HG03442 (cell line): ENCODE data around the gene IFNL2.
A peak's percentile ranks its signal among the peaks of the same experiment; 100 is the strongest.
"Not testable (repeated sequence)": the region's sequence is repeated elsewhere in the genome, so short reads cannot be mapped to it uniquely, and the experiment has no call there.

Experiments used
- ATAC-seq: cut with Tn5 transposase; IDR thresholded peaks from one replicate; pipeline ENCODE4 v1.9.1; 2021; ENCODE audit warnings: mild to moderate bottlenecking, moderate library complexity; ENCODE audit not compliant: unreplicated experiment

Gene IFNL2

GRCh38 chr19:39268085-39268484 is at the start of gene IFNL2:
Gene IFNL2 (plus strand): TSS chr19:39268396. CDS start chr19:39268569, 173 bp downstream.
- ATAC-seq: not testable (repeated sequence)

DNA sequence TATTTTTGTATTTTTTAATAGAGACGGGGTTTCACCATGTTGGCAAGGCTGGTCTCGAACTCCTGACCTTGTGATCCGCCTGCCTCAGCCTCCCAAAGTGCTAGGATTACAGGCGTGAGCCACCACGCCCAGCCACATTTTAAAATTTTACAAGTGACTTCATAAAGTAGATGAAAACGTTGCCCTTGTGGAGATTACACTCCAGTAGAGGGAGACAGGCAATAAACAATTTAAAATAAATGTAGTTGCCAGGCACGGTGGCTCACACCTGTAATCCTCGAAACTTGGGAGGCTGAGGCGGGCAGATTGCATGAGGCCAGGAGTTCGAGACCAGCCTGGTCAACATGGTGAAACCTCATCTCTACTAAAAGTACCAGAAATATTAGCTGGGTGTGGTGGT is 49.1 kb upstream of the IFNL2 start:
- ATAC-seq: not testable (repeated sequence)

GRCh38 chr19:39223703-39224279 is 44.4 kb upstream of the IFNL2 start:
- ATAC-seq: no peak

- no peak for ATAC-seq
These were observed 43.3 kb upstream of the IFNL2 start for GRCh38 chr19:39224910-39225309.

- no peak for ATAC-seq
These were observed 38.0 kb upstream of the IFNL2 start for GRCh38 chr19:39230096-39230764.

- no peak for ATAC-seq
These were observed 35.5 kb upstream of the IFNL2 start for GRCh38 chr19:39232708-39233107.

DNA sequence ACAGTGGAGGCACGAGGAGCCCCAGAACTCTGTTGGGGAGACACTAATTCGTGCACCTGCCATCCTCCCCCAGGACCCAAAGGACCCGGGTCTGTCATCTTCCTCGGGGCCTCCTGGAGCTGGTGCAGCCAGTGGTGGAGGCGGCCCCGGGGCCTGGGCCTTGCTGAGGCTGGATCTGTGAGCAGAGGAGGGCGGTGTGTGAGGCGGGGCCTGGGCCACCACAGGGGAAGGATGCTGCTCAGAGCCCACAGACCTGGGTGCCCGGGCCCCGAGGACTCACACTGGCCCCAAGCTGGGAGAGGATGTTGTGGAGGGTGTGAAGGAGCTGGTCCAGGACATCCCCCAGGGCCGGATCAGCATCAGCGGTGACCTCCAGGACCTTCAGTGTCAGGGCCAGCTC is 31.7 kb upstream of the IFNL2 start:
- ATAC-seq: no peak

GRCh38 chr19:39237200-39238184 is 30.7 kb upstream of the IFNL2 start:
- ATAC-seq: peak; percentile 75

- ATAC-seq: no peak
These were observed 30.0 kb upstream of the IFNL2 start for GRCh38 chr19:39238209-39238608.

- no peak for ATAC-seq
These were observed 29.3 kb upstream of the IFNL2 start for GRCh38 chr19:39238944-39239343.

DNA sequence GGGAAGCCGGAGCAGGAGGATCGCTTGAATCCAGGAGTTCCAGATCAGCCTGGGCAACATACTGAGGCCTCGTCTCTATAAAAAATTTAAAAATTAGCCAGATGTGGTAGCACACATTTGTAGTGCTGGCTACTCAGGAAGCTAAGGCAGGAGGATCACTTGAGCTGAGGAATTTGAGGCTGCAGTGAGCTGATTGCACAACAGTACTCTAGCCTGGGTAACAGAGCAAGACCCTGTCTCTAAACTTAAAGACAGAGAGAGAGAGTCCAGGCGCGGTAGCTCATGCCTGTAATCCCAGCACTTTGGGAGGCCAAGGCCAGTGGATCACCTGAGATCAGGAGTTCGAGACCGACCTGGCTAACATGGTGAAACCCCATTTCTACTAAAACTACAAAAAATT is 27.8 kb upstream of the IFNL2 start:
- no peak for ATAC-seq

DNA sequence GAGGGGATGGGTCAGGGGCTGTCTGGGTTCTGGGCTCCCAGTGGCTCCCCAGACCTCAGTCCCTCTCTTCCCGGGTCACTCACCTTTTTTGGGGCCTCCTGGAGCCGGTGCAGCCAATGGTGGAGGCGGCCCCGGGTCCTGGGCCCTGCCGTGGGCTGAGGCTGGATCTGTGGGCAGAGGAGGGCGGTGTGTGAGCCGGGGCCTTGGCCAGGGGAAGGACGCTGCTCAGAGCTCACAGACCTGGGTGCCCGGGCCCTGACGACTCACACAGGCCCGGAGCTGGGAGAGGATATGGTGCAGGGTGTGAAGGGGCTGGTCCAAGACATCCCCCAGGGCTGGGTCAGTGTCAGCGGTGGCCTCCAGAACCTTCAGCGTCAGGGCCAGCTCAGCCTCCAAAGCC is 24.5 kb upstream of the IFNL2 start:
- ATAC-seq: not testable (repeated sequence)

- not testable (repeated sequence) for ATAC-seq
These were observed 23.6 kb upstream of the IFNL2 start, which contains the start of gene IFNL3 for GRCh38 chr19:39244410-39245100. Gene IFNL3 (minus strand): TSS chr19:39245006. CDS start chr19:39244967, 39 bp downstream.

GRCh38 chr19:39245166-39245565 is 23.0 kb upstream of the IFNL2 start:
- not testable (repeated sequence) for ATAC-seq

DNA sequence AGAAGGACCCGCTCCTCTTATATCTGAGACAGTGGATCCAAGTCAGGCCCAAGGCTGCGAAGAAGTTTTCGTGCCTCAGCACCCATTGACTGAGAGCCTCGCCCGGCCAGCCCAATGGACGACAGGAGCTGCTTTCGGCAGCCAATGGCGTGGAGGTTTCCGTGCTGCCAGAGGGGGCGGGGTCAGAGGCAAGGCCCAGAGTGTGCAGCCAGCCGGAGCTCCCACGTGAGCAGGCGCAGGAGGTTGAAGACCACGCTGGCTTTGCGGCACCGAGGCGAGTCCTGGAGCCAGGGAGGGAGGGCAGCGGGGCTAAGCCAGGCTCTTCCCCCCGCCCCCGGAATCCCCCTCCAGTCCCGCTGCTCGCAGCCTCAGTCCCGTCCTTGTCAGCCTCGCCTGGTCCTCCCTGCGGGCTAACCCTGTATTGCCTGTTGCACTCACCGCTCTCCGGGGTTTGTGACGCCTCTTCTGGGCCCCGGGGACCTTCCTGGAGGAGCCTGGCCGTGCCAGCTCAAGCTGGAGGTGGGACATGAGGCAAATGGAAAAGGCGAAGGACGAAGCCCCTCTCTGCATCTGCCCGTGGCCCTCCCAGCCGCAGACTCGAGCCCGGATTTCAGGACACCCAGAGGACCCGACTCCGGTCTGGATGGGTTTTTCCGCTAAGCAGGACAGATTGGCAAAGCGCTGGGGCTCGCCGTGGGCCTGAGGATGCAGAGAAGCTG is 21.1 kb upstream of the IFNL2 start:
- no peak for ATAC-seq

DNA sequence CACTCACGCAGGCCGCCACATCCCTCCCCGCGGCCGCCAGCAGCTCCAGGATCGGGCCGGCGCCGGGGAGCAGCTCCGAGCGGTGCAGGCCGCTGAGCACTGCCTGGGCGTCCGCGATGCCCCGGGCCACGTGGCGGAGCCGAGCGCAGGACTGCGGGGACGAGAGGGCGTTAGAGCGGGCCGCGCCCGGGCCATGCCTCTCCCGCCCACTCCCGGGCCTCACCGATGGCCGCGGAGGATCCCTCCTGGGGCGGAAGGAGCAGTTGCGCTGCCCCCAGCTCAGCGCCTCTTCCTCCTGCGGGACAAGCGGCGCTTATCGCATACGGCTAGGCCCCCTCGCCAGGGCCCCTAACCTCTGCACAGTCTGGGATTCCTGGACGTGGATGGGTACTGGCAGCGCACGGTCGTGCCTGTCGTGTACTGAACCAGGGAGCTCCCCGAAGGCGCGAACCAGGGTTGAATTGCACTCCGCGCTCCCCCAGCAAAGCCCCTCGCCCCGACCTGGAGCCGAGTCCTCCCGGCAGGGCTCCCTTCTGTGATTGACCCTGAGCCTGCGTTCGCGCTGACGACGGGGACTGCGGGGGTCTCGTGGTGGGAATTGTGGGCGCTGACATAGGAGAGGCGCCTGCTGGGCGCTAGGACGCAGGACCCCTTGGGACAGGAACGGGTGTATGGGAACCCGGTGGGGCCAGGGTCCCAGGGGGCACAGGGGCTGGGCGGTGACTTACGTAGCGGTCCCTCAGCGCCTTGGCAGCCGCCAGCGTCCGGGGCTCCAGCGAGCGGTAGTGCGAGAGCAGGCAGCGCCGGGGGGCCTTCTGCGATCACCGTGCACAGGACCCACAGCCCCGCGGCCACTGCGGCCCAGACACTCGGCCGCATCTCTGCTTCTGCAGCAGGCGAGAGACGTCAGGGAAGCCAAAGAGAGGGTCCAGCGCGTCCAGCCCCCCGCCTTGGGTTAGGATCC is 20.2 kb upstream of the IFNL2 start:
- no peak for ATAC-seq

DNA sequence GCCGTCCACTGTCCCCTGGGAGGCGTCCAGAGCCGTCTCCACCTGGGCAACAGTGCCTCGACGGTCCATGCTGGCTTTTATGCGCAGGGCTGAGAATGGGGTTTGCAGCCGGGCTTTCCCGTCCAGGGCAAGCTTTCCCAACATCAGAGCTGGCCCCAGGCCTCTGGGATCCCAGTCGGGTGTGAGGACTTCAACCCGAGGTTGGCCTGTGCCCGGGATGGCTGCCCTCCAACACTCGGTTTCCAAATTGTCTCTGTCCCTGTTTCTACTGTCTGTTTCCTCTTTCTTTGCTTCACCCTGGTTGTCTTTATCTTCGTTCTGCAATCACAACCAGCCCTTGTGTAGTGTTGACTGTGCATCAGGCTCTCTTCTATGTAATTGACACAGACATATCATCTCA is 19.4 kb upstream of the IFNL2 start, which contains the start of gene IFNL4:
Gene IFNL4, minus strand, starts transcription at position 51 of the 400 bp plus-strand sequence.
- ATAC-seq: no peak

GRCh38 chr19:39251081-39251480 is 17.1 kb upstream of the IFNL2 start:
- no peak for ATAC-seq

DNA sequence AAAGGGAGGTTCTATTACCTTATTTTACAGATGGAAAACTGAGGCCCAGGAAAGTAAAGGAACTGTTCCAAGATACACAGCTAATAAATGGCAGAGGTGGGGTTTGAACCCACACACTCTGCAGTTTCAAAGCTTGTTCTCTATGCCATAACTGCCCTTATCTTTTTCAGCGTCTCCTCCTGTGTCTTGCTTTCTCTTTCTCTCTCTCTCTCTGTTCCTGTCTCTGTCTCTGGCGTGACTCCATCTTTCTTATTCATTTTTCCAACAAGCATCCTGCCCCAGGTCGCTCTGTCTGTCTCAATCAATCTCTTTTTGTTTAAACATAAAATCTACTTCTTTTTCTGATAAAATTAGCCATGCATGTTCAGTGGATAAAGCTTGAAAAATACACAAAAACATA is 16.4 kb upstream of the IFNL2 start:
- ATAC-seq: no peak
